Astrocyte of the cerebellum (primary cell): ENCODE results near the gene DDX10.
A peak's percentile ranks its signal among the peaks of the same experiment; 100 is the strongest.

Experiments used
- DNase-seq: peaks from one replicate; pipeline ENCODE4 v3.0.0-alpha.2; 2011; ENCODE audit warnings: low read depth
- H3K4me3 ChIP-seq: 2 replicates; pipeline ENCODE4 v1.5.1; 2011; ENCODE audit warnings: mild to moderate bottlenecking, low read depth, low read length, moderate library complexity
- in situ Hi-C: cut with HindIII; loops from 2 replicates; pipeline ENCODE4 v1.10.0; 2017; ENCODE audit warnings: low sequenced_read_pairs
- TF ChIP-seq, protein P1 (sequence below): IDR thresholded peaks from 2 replicates; pipeline ENCODE4 v1.5.1; 2012; ENCODE audit warnings: low read length, low read depth, moderate library complexity, mild to moderate bottlenecking; ENCODE audit errors: missing control alignments

The DDX10 gene

GRCh38 chr11:108788565-108789199 lies 123.8 kb downstream of the DDX10 start:
- in situ Hi-C loops, result no loop called here
- H3K4me3 ChIP-seq, result no peak overlapping the region
- TF ChIP-seq, protein P1, sequence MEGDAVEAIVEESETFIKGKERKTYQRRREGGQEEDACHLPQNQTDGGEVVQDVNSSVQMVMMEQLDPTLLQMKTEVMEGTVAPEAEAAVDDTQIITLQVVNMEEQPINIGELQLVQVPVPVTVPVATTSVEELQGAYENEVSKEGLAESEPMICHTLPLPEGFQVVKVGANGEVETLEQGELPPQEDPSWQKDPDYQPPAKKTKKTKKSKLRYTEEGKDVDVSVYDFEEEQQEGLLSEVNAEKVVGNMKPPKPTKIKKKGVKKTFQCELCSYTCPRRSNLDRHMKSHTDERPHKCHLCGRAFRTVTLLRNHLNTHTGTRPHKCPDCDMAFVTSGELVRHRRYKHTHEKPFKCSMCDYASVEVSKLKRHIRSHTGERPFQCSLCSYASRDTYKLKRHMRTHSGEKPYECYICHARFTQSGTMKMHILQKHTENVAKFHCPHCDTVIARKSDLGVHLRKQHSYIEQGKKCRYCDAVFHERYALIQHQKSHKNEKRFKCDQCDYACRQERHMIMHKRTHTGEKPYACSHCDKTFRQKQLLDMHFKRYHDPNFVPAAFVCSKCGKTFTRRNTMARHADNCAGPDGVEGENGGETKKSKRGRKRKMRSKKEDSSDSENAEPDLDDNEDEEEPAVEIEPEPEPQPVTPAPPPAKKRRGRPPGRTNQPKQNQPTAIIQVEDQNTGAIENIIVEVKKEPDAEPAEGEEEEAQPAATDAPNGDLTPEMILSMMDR, result peak; percentile 42
- peak; percentile 19 for DNase-seq

- TF ChIP-seq, protein P1, result no peak
- in situ Hi-C loops, result no loop called here
- H3K4me3 ChIP-seq, result no peak overlapping the region
- no peak for DNase-seq
These were observed 125.8 kb downstream of the DDX10 start for GRCh38 chr11:108790501-108791299.

DNA sequence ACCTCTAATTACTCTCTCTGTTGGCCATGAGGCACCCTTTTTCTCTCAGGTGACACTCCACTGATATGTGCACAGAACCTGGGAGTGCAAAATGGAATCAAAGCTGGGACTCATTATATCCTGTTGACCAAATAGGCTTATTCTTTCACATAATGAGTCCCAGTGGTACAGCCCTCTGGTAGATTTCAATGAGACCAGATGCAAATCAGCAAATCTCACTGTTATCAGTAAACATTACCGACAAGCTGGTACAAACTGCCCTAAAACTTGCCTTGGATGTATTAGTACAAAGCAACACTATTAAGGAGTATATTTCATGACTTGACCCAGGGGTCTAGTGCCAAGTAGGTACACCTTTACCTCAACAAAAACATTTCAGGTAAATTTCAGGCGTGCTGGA lies 128.3 kb downstream of the DDX10 start:
- in situ Hi-C loops, result no loop called here
- no peak overlapping the region for H3K4me3 ChIP-seq
- TF ChIP-seq, protein P1, result no peak

DNA sequence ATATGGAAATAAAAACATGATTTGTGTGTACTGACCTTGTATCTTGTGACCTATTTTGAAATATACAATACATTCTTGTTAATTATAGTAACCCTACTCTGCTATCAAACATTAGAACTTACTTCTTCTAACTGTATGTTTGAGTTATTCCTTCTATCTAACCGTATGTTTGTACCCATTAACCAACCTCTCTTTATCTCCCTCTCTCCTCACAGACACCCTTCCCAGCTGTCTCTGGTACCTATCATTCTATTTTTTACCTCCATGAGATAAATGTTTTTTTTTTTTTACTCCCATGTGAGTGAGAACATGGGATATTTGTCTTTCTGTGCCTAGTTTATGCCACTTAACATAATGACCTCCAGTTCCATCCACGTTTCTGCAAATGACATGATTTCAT lies 128.7 kb downstream of the DDX10 start:
- TF ChIP-seq, protein P1, result no peak
- DNase-seq, result no peak
- in situ Hi-C loops, result no loop called here
- no peak overlapping the region for H3K4me3 ChIP-seq

More for the DNA sequence above, 128.3 kb downstream of the DDX10 start:
- no peak for DNase-seq

DNA sequence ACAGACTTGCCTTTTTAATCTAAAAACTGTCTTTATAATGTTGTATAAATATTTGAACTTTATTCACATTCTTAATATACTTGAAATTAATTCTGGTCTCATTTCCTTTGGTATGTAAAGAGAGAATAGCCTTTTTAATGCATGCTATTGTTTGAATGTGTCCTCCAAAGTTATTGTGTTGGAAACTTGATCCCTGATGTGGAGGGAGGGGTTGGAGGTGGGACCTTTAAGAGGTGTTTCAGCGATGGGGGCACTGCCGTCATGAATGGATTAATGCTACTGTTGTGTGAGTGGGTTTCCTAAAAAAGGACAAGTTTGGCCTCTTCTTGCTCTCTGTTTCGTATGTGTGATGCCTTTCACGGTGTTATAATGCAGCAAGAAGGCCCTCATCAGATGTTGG lies 131.7 kb downstream of the DDX10 start:
- no peak for DNase-seq
- TF ChIP-seq, protein P1, result no peak
- in situ Hi-C loops, result no loop called here
- H3K4me3 ChIP-seq, result no peak overlapping the region

DNA sequence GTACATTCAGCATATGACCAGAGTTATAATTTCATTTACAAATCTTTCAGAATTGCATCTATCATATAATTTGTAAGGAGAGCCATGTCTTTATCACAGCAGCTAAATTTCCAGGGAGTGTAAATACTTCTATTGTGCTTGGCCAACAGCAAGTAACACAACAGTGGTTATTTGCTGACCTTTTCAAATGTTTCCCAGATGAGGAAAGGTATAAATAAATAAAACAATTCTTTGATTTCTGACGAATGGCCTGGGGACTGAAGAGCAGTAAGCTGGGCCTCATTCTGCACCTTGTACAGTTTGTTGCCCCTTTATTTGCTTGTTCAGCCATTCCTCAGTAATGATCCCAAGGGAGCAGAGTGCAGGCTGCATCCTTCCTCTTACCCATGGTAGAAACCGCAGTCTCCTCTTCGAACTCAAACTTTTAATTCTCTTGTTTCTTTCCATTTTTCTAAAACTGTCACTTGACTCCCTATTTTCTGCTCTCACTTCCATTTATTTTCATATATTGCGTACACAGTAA lies 132.8 kb downstream of the DDX10 start:
- TF ChIP-seq, protein P1, result no peak
- in situ Hi-C loops, result no loop called here
- no peak for DNase-seq
- no peak overlapping the region for H3K4me3 ChIP-seq
